Activated CD8-positive, alpha-beta memory T cell treated with anti-CD3 and anti-CD28 coated beads for 1 hour (primary cell): ENCODE results near the gene KLK13.

Experiments
- DNase-seq, 2 donors: peaks; one replicate each; pipeline ENCODE4 v3.0.0-alpha.2; 2020; ENCODE audit warnings: low read depth in 1 of 2; ENCODE audit errors: extremely low read depth in 1 of 2

The KLK13 gene

GRCh38 chr19:51064534-51065220 lies at the start of gene KLK13:
TSS of gene KLK13 (minus strand) at chr19:51065092. CDS start at chr19:51065067, 25 bp downstream.
- DNase-seq: no peak

- no peak for DNase-seq
Observed at GRCh38 chr19:51114087-51114729, 49.3 kb upstream of the KLK13 start.

GRCh38 chr19:51111606-51112005 lies 46.7 kb upstream of the KLK13 start:
- DNase-seq: no peak

GRCh38 chr19:51110666-51110971 lies 45.7 kb upstream of the KLK13 start:
- DNase-seq: no peak

GRCh38 chr19:51108805-51109146 lies 43.9 kb upstream of the KLK13 start:
- no peak for DNase-seq

GRCh38 chr19:51108066-51108804 lies 43.3 kb upstream of the KLK13 start, which contains the start of gene CTU1:
TSS of gene CTU1 (minus strand) at chr19:51108409. CDS start at chr19:51104569, 3,840 bp downstream.
- peak; percentile 93 to 95 for DNase-seq

GRCh38 chr19:51107406-51108065 lies 42.6 kb upstream of the KLK13 start:
- DNase-seq: no peak

- no peak for DNase-seq
Observed at GRCh38 chr19:51103926-51104341, 39.0 kb upstream of the KLK13 start.

- no peak for DNase-seq
Observed at GRCh38 chr19:51102991-51103390, 38.1 kb upstream of the KLK13 start.

GRCh38 chr19:51101171-51101865 lies 36.4 kb upstream of the KLK13 start:
- DNase-seq: no peak

- DNase-seq: no peak
Observed at GRCh38 chr19:51100601-51101000, 35.7 kb upstream of the KLK13 start.

- DNase-seq: no peak
Observed at GRCh38 chr19:51099047-51099382, 34.1 kb upstream of the KLK13 start.

GRCh38 chr19:51098365-51099046 lies 33.6 kb upstream of the KLK13 start:
- no peak for DNase-seq

- no peak for DNase-seq
Observed at GRCh38 chr19:51097796-51098195, 32.9 kb upstream of the KLK13 start.

GRCh38 chr19:51097166-51097738 lies 32.4 kb upstream of the KLK13 start:
- DNase-seq: peak; percentile 48 to 64

- DNase-seq: no peak
Observed at GRCh38 chr19:51096473-51097165, 31.7 kb upstream of the KLK13 start.

GRCh38 chr19:51094696-51095279 lies 29.9 kb upstream of the KLK13 start:
- no peak for DNase-seq

GRCh38 chr19:51093510-51094345 lies 28.8 kb upstream of the KLK13 start:
- DNase-seq: no peak
